H1 (cell line): Measurements from ENCODE around the gene SLC4A9.

Source experiments
- CHD2 ChIP-seq: IDR thresholded peaks from 2 replicates; pipeline ENCODE4 v1.6.1; 2012; ENCODE audit warnings: low read length, improper control_type of control experiment
- EP300 ChIP-seq, 2 experiments: IDR thresholded peaks; 1 replicate in 1 of 2; 2 replicates in 1 of 2; pipeline ENCODE4 v1.6.1; 2011 to 2012; ENCODE audit warnings: low read depth in 2 of 2, low read length in 2 of 2, mild to moderate bottlenecking in 2 of 2, borderline replicate concordance in 1 of 2, inconsistent platforms in 1 of 2, moderate library complexity in 1 of 2
- POLR2A ChIP-seq, 2 experiments: IDR thresholded peaks; 1 replicate in 1 of 2; 2 replicates in 1 of 2; pipeline ENCODE4 v1.6.1; 2011; ENCODE audit warnings: low read depth in 2 of 2, low read length in 2 of 2, mild to moderate bottlenecking in 2 of 2; ENCODE audit errors: control extremely low read depth in 1 of 2
- SIN3A ChIP-seq, 2 experiments: IDR thresholded peaks in 1 of 2; conservative IDR thresholded peaks in 1 of 2; 2 replicates each; pipeline ENCODE4 v1.6.1; 2011 to 2012; ENCODE audit warnings: low read length in 2 of 2, improper control_type of control experiment in 1 of 2, low read depth in 1 of 2, mild to moderate bottlenecking in 1 of 2
- TF ChIP-seq, protein P1 (sequence below), 3 experiments: IDR thresholded peaks; 1 replicate in 2 of 3; 2 replicates in 1 of 3; pipeline versions ENCODE4 v1.5.1 to v1.6.1; 2011; ENCODE audit warnings: low read length in 3 of 3, mild to moderate bottlenecking in 3 of 3, inconsistent platforms in 2 of 3, low read depth in 1 of 3, moderate library complexity in 1 of 3; ENCODE audit not compliant: insufficient read depth in 1 of 3; ENCODE audit errors: control extremely low read depth in 1 of 3

DNA sequence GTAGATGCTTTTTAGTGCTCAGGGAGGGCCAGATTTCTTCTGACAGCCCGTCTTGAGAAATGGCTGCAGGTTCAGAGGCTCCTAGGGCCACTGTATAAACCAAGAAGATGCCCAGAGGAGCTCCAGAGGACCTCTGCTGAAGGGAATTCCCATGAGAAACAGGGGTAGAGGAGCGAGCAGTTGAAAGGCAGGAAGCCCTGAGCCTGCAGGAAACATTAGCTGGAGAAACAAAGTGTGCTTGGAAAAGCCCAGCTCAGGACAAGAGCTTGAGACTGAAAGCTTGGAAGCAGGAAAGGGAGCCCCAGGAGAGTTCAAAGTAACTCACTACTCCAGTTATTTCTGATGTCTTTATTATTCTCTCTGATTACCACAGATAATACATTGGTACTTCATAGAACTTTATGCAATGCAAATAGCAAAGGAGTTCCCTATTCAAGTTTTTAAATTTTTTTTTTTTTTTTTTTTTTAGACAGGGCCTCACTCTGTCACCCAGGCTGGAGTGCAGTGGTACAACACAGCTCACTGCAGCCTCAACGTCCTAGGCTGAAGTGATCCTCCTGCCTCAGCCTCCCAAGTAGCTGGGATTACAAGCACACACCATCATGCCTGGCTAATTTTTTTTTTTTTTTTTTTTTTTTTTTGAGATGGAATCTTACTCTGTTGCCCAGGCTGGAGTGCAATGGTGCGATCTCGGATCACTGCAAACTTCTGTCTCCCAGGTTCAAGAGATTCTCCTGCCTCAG, 30.1 kb upstream of the SLC4A9 start:
- TF ChIP-seq, protein P1, sequence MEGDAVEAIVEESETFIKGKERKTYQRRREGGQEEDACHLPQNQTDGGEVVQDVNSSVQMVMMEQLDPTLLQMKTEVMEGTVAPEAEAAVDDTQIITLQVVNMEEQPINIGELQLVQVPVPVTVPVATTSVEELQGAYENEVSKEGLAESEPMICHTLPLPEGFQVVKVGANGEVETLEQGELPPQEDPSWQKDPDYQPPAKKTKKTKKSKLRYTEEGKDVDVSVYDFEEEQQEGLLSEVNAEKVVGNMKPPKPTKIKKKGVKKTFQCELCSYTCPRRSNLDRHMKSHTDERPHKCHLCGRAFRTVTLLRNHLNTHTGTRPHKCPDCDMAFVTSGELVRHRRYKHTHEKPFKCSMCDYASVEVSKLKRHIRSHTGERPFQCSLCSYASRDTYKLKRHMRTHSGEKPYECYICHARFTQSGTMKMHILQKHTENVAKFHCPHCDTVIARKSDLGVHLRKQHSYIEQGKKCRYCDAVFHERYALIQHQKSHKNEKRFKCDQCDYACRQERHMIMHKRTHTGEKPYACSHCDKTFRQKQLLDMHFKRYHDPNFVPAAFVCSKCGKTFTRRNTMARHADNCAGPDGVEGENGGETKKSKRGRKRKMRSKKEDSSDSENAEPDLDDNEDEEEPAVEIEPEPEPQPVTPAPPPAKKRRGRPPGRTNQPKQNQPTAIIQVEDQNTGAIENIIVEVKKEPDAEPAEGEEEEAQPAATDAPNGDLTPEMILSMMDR (IDR thresholded peaks at IDR 0.05; ENCODE audit: control extremely low read depth in 1 of 3, insufficient read depth in 1 of 3, low read depth in 1 of 3, low read length in 3 of 3) = no peak
- TF ChIP-seq SIN3A (conservative IDR thresholded peaks at IDR 0.05 in 1 of 2, IDR thresholded peaks at IDR 0.05 in 1 of 2; ENCODE audit: low read depth in 1 of 2, low read length in 2 of 2) (no peak), POLR2A (IDR thresholded peaks at IDR 0.05; ENCODE audit: control extremely low read depth in 1 of 2, low read depth in 2 of 2, low read length in 2 of 2) (no peak), EP300 (IDR thresholded peaks at IDR 0.05; ENCODE audit: borderline replicate concordance in 1 of 2, low read depth in 2 of 2, low read length in 2 of 2) (no peak), CHD2 (no peak)
